Calu3 (cell line): ENCODE results near the gene IRF2BP2. TPM values are rescaled to one million over a fixed set of nuclear protein-coding genes. Genes with fewer than 3 reads are reported as not detected.

Source experiments
- BruUV-seq: library from RNA; stranded (reverse); fragments of 400-500 nt; replicated peaks from 2 replicates; lab custom pipeline; 2021; lab: Mats Ljungman, UMichigan
- CTCF ChIA-PET: fragments of 300-600 bp; sonication (Branson Sonifier 250); formaldehyde crosslinking; loops from one replicate; lab custom pipeline; 2022; ENCODE audit warnings: antibody characterized with exemption; lab: Charles Lee
- DNase-seq: peaks from one replicate; pipeline ENCODE4 v3.0.0; 2022
- H3K27ac Mint-ChIP-seq: one replicate; pipeline ENCODE4 v1.8.0; 2022; ENCODE audit warnings: mixed read lengths; ENCODE audit not compliant: unreplicated experiment
- H3K27me3 Mint-ChIP-seq: one replicate; pipeline ENCODE4 v1.8.0; 2022; ENCODE audit warnings: mixed read lengths; ENCODE audit not compliant: unreplicated experiment
- H3K36me3 Mint-ChIP-seq: one replicate; pipeline ENCODE4 v1.8.0; 2022; ENCODE audit warnings: mild to moderate bottlenecking, moderate library complexity, mixed read lengths; ENCODE audit not compliant: insufficient read depth, unreplicated experiment
- H3K4me1 Mint-ChIP-seq: one replicate; pipeline ENCODE4 v1.8.0; 2022; ENCODE audit warnings: mild to moderate bottlenecking, low read depth, mixed read lengths; ENCODE audit not compliant: unreplicated experiment
- H3K4me3 Mint-ChIP-seq: one replicate; pipeline ENCODE4 v1.8.0; 2022; ENCODE audit warnings: mild to moderate bottlenecking, low read depth, moderate library complexity, mixed read lengths; ENCODE audit not compliant: unreplicated experiment
- H3K9me3 Mint-ChIP-seq: one replicate; pipeline ENCODE4 v1.8.0; 2022; ENCODE audit warnings: low read depth, mixed read lengths; ENCODE audit not compliant: unreplicated experiment
- intact Hi-C: fragments of 100-400 bp; cut with micrococcal nuclease; formaldehyde crosslinking; loops from one replicate; pipeline ENCODE4 v1.10.0; 2022; ENCODE audit not compliant: unreplicated experiment
- total RNA-seq: library from RNA; stranded (reverse); gene quantifications from 2 replicates; pipeline ENCODE4 v1.2.3, GENCODE V29; 2022
- TF ChIP-seq, protein P1 (sequence below): fragments of 200-600 bp; IDR thresholded peaks from one replicate; pipeline ENCODE4 v1.8.0; 2022; ENCODE audit warnings: antibody characterized with exemption; ENCODE audit not compliant: unreplicated experiment

The IRF2BP2 gene
- total RNA-seq, 1 experiment from 2014 or later = 192 TPM

DNA sequence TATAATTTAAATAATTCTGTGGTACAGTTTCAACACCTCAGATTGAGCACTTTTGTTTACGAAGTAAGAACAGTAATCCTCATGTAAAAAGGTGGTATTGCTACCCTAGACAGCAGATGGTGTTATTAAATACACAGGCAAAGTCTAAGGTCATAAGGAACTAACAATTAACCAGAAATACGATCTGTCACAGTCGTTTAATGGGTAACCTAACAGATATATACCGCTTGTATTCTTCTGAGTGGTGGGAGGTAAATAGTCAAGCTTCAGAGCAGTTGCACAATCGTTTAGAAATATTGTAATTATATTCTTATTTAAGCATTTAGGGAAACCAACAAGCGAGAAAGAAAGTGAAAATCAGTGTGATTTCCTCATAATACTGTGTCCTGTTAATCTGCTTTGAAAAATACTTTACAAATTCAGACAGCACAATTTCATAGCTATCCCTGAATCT, 9.8 kb upstream of the IRF2BP2 start:
- CTCF ChIA-PET = interaction anchor here (0.5 to 1.3 kb wide), 6 partner anchors 8 to 104 kb away, joined by 3 to 6 read pairs (median 4); partner anchors contain the start of gene IRF2BP2
- Mint-ChIP-seq H3K4me3 (peak overlapping the region; percentile 51), H3K9me3 (no peaks in the 10 kb centered on the region), H3K27me3 (no peaks in the 10 kb centered on the region), H3K27ac (peak overlapping the region; percentile 99), H3K4me1 (peaks cover 77% of the 10 kb centered on the region), H3K36me3 (peaks cover 14% of the 10 kb centered on the region)
- DNase-seq = no peak
- TF ChIP-seq, protein P1, sequence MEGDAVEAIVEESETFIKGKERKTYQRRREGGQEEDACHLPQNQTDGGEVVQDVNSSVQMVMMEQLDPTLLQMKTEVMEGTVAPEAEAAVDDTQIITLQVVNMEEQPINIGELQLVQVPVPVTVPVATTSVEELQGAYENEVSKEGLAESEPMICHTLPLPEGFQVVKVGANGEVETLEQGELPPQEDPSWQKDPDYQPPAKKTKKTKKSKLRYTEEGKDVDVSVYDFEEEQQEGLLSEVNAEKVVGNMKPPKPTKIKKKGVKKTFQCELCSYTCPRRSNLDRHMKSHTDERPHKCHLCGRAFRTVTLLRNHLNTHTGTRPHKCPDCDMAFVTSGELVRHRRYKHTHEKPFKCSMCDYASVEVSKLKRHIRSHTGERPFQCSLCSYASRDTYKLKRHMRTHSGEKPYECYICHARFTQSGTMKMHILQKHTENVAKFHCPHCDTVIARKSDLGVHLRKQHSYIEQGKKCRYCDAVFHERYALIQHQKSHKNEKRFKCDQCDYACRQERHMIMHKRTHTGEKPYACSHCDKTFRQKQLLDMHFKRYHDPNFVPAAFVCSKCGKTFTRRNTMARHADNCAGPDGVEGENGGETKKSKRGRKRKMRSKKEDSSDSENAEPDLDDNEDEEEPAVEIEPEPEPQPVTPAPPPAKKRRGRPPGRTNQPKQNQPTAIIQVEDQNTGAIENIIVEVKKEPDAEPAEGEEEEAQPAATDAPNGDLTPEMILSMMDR = no peak
- BruUV-seq = no TSS peak
- intact Hi-C loops = no loop called here

DNA sequence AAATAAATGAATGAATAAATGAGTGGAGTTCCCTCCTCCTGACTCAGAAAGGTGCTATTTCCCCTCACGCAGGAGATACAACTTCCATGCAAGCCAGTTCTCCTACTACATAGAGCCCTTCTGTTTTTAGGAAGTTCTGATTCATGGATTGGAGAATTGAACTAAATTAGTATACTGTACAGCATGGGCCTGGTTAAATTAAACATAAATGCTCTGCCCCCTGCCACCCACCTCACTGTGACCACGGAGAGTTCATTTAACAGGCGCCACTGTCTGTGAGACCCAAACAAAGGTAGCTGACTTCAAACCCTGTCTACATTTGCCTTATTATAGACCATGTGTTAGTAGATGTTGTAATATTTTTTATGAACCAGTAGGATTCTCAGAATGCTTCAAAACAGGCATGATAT, 9.1 kb upstream of the IRF2BP2 start:
- intact Hi-C loops = no loop called here
- Mint-ChIP-seq H3K9me3 (no peaks in the 10 kb centered on the region), H3K36me3 (peaks cover 14% of the 10 kb centered on the region), H3K27ac (peak overlapping the region; percentile 99), H3K4me1 (peaks cover 74% of the 10 kb centered on the region), H3K4me3 (no peak overlapping the region), H3K27me3 (no peaks in the 10 kb centered on the region)
- no peak for DNase-seq
- CTCF ChIA-PET = interaction anchor here (1.0 to 1.3 kb wide), 2 partner anchors 9 to 13 kb away, joined by 3 to 5 read pairs; no protein-coding TSS in a partner anchor
- BruUV-seq = no TSS peak
- TF ChIP-seq, protein P1 = no peak

DNA sequence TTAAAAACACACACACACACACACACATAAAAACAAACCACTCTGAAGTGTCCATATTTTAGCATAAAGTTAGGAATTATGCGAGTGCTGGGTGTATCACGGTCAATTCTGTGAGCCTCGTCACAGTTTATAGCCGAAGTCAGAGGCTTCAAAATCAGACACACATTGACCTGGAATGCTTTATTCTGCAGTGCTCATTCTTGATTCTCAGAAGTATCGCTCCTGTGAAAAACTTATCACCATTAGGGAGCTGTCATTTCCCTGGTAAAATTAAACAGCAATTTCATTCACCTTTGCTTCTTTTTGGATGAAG, 8.7 kb upstream of the IRF2BP2 start:
- Mint-ChIP-seq H3K27me3 (no peaks in the 10 kb centered on the region), H3K36me3 (peaks cover 14% of the 10 kb centered on the region), H3K4me1 (peaks cover 74% of the 10 kb centered on the region), H3K4me3 (no peak overlapping the region), H3K9me3 (no peaks in the 10 kb centered on the region), H3K27ac (peak overlapping the region; percentile 99)
- intact Hi-C loops = no loop called here
- BruUV-seq = no TSS peak
- TF ChIP-seq, protein P1 = no peak
- CTCF ChIA-PET = interaction anchor here (1.0 to 1.3 kb wide), 2 partner anchors 9 to 13 kb away, joined by 3 to 5 read pairs; no protein-coding TSS in a partner anchor
- DNase-seq = no peak

DNA sequence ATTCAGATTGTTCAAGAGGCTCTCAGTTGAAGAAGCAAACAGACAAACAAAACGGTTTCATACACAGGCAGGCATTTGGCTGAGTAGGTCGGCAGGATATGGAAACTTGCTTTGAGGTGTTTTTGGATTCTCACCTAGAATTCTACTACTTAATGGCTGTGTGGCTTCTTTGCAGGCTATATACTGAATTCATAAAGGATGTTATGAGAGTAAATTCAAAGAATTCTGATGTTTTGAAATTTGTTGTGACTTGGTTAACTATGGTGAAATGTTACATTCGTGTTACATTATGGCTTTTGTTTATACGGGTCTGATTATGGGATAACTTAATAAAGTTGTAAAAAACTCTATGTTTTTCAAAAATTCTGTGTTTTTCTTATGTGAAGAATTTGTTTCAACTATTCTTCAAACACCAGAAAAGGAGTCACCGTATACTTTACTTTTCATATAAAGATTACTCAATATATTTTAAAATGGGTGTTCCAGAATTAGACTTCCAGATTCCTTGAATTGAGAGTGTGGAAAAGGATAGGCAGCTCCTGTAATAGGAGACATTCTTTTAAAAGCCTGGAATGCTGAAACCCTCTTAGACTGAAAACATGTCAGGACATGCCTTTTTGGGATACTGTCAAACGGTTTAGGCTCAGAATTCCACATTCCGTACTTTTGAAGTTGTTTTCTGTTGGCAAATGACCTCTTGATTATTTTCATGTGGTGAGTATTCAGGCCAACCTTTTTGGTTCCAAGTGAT, 8.2 kb upstream of the IRF2BP2 start:
- CTCF ChIA-PET = no interaction called here
- Mint-ChIP-seq H3K27me3 (no peaks in the 10 kb centered on the region), H3K9me3 (no peaks in the 10 kb centered on the region), H3K36me3 (peaks cover 18% of the 10 kb centered on the region), H3K27ac (peak overlapping the region; percentile 99), H3K4me3 (no peak overlapping the region), H3K4me1 (peaks cover 74% of the 10 kb centered on the region)
- no TSS peak for BruUV-seq
- TF ChIP-seq, protein P1 = no peak
- intact Hi-C loops = no loop called here
- no peak for DNase-seq
